Measurements from ENCODE around the gene CDC73.
A peak's percentile ranks its signal among the peaks of the same experiment; 100 is the strongest.

Gene CDC73

DNA sequence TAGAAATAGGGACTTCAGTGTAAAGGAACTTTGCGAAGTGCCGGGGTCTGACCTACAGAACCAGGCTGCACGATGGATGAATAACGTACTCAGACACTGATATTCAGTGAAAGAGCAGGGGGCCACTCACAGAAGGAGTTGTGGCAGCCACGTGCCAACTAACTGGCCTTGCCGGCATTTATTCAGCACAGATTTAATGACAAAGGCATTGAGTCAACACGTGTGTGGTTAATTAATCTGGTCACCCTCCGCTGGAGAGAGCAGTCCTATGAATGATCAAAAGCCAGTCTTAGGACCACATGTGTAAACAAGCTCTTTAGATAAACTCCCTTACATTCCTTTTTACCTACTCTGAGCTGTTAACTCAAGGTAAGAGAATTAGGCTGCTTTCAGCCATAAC, 70.8 kb downstream of the CDC73 start:
- TF ChIP-seq, protein P1, sequence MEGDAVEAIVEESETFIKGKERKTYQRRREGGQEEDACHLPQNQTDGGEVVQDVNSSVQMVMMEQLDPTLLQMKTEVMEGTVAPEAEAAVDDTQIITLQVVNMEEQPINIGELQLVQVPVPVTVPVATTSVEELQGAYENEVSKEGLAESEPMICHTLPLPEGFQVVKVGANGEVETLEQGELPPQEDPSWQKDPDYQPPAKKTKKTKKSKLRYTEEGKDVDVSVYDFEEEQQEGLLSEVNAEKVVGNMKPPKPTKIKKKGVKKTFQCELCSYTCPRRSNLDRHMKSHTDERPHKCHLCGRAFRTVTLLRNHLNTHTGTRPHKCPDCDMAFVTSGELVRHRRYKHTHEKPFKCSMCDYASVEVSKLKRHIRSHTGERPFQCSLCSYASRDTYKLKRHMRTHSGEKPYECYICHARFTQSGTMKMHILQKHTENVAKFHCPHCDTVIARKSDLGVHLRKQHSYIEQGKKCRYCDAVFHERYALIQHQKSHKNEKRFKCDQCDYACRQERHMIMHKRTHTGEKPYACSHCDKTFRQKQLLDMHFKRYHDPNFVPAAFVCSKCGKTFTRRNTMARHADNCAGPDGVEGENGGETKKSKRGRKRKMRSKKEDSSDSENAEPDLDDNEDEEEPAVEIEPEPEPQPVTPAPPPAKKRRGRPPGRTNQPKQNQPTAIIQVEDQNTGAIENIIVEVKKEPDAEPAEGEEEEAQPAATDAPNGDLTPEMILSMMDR (IDR thresholded peaks at IDR 0.05; ENCODE audit: insufficient read depth, low read depth, low read length, missing control alignments) = no peak
- no peak for DNase-seq (ENCODE audit: low read depth)
- no peak overlapping the region for H3K4me3 ChIP-seq (ENCODE audit: low read depth, low read length)

DNA sequence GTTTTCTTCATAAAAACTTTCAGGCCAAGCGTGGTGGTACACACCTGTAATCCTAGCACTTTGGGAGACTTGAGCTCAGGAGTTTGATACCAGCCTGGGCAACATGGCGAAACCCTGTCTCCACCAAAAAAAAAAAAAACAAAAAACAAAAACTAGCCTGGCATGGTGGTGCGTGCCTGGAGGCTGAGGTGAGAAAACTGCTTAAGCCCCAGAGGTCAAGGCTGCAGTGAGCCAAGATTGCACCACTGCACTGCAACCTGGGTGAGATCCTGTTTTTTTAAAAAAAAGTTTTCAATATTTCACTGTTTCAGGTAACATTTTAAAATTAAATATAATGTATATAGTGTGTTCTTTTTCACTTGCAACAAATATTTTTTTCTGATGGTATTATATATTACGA, 78.1 kb downstream of the CDC73 start:
- no peak overlapping the region for H3K4me3 ChIP-seq (ENCODE audit: low read depth, low read length)

DNA sequence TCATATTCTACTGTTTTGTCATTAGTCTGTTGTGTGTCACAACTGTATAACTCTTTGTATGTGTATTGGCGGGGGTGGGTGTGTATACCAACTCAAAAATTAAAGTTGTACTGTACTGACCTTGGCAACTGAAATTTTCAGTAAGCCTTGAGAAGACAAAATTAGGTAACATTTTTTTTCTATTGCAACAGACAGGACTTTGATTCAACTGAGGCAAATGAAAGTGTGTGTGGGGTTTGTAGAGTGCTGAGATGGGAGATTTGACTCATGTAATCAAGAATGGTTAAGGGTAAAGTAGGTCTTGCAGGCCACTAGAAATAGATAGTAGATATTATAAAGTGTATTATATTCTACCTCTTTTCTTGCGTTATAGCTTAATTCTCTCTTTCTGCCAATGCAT, 79.2 kb downstream of the CDC73 start:
- H3K4me3 ChIP-seq (ENCODE audit: low read depth, low read length) = no peak overlapping the region
- no peak for DNase-seq (ENCODE audit: low read depth)
- TF ChIP-seq, protein P1 (IDR thresholded peaks at IDR 0.05; ENCODE audit: insufficient read depth, low read depth, low read length, missing control alignments) = no peak

More for the DNA sequence above, 78.1 kb downstream of the CDC73 start:
- TF ChIP-seq, protein P1 (IDR thresholded peaks at IDR 0.05; ENCODE audit: insufficient read depth, low read depth, low read length, missing control alignments) = no peak
- DNase-seq (ENCODE audit: low read depth) = no peak

DNA sequence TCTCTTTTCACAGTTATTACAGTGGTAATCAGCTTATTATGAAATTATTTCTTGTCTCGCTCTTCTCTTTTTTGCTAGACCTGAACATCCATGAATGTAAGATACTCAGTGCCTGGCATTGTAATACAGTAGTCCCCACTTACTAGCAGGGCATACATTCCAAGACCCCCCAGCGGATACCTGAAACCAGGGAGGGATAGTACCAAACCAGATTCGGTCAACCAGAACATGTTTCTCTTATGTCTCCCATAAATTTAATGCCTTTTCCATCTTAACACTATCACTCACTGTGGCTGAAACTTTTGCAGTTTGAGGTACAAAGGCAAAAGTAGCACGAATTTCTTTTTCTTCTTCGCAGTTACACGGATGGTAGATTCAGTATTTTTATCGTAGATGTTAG, 89.2 kb downstream of the CDC73 start:
- TF ChIP-seq, protein P1 (IDR thresholded peaks at IDR 0.05; ENCODE audit: insufficient read depth, low read depth, low read length, missing control alignments) = no peak
- H3K4me3 ChIP-seq (ENCODE audit: low read depth, low read length) = no peak overlapping the region
- DNase-seq (ENCODE audit: low read depth) = no peak

DNA sequence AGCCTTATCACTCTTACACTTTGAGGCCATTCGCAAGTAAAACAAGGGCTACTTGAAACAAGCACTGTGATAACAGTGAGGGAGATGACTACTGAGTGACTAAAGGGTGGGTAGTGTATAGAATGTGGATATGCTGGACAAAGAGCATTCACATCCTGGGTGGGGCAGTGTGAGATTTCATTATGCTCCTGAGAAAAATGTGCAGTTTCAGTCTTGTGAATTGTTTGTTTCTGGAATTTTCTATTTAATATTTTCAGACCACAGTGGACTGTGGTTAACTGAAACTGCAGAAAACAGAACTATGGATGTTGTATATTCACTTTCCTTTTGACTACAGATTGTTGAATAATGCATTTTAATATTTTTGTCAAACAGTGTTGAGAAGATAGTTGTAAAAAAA, 89.7 kb downstream of the CDC73 start:
- TF ChIP-seq, protein P1 (IDR thresholded peaks at IDR 0.05; ENCODE audit: insufficient read depth, low read depth, low read length, missing control alignments) = no peak
- H3K4me3 ChIP-seq (ENCODE audit: low read depth, low read length) = no peak overlapping the region
- peak; percentile 19 for DNase-seq (ENCODE audit: low read depth)

DNA sequence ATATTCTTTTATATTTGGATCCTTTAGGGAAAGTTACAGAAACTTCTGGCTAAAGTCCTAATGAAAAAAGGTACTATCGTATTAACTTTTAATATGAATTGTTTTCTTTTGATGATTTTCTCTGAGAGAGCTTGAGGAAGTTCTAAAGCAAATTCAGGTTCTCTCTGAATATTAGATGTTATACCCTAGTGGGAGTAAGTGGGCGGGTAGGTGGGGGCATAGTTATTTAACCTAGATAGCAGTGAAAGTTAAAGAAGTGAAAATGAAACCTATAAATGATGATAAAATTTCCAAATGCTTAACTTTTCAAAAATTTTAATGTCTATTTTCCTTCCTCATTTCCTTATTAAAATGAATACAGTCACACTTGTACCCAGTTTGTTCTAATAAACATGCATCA, 90.8 kb downstream of the CDC73 start:
- no peak overlapping the region for H3K4me3 ChIP-seq (ENCODE audit: low read depth, low read length)
- no peak for DNase-seq (ENCODE audit: low read depth)
- TF ChIP-seq, protein P1 (IDR thresholded peaks at IDR 0.05; ENCODE audit: insufficient read depth, low read depth, low read length, missing control alignments) = no peak

DNA sequence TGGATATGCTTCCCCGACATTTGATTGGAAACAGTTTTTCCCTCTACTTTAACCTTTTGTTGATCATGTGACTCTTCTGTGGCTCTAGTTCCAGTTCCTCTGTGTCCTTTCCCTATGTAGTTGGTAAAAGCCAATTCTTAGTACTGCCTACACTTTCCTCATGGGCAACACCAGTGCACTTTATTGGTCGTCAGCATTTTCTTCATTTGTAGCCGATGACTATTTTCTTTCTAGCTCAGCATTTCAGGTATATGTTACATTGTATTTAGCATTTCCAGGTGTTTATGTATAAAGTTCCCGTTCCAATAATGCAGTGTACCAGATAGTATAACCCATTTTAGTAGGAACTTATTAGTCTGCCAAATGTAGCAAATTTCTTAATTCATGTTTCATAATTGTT, 92.2 kb downstream of the CDC73 start:
- no peak overlapping the region for H3K4me3 ChIP-seq (ENCODE audit: low read depth, low read length)
- no peak for DNase-seq (ENCODE audit: low read depth)
- TF ChIP-seq, protein P1 (IDR thresholded peaks at IDR 0.05; ENCODE audit: insufficient read depth, low read depth, low read length, missing control alignments) = no peak
